ENCODE data around the gene SNAPIN. TPM values are rescaled to one million over a fixed set of nuclear protein-coding genes. Genes with fewer than 3 reads are reported as not detected.

The SNAPIN gene
- total and polyA plus RNA-seq, 9 of the 15 experiments (the other 6 are each of a cell fraction or from before 2014, with no cell fraction given), result 11.2 to 43.9 (median 32.3) TPM

DNA sequence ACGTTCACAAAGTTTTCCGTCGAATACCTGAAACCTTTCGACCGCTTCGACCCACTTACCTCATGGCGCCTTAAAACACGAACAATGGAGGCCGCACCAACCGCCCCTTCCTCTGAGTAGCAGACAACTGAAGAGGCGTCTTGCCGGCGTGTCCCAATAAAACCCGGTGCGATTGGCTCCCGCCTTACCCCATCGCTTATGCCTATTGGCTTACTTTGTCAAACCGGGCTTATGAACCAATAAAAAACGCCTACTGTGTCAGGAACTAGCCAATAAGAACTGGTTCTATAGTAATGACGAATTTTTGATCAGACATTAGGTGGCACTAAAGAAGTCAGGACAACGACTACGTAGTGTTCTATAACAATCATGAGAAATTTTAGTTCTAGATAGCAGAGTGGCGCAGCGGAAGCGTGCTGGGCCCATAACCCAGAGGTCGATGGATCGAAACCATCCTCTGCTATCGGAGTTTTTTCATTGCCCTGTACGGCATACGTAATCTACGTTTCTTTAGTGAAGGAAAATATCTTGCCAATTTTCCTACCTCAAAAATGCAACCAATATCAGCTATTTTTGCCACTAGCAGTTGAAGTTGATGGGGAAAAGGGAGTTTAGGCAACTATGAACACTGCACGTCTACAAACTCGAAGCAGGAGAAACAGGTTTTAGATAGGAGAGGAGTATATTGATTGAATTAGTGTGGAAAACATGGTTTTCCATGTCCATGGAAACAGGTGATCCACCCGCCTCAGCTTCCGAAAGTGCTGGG lies 12.5 kb downstream of the SNAPIN start, which contains the start of gene ILF2 (continued):
- TF ChIP-seq, protein P1, sequence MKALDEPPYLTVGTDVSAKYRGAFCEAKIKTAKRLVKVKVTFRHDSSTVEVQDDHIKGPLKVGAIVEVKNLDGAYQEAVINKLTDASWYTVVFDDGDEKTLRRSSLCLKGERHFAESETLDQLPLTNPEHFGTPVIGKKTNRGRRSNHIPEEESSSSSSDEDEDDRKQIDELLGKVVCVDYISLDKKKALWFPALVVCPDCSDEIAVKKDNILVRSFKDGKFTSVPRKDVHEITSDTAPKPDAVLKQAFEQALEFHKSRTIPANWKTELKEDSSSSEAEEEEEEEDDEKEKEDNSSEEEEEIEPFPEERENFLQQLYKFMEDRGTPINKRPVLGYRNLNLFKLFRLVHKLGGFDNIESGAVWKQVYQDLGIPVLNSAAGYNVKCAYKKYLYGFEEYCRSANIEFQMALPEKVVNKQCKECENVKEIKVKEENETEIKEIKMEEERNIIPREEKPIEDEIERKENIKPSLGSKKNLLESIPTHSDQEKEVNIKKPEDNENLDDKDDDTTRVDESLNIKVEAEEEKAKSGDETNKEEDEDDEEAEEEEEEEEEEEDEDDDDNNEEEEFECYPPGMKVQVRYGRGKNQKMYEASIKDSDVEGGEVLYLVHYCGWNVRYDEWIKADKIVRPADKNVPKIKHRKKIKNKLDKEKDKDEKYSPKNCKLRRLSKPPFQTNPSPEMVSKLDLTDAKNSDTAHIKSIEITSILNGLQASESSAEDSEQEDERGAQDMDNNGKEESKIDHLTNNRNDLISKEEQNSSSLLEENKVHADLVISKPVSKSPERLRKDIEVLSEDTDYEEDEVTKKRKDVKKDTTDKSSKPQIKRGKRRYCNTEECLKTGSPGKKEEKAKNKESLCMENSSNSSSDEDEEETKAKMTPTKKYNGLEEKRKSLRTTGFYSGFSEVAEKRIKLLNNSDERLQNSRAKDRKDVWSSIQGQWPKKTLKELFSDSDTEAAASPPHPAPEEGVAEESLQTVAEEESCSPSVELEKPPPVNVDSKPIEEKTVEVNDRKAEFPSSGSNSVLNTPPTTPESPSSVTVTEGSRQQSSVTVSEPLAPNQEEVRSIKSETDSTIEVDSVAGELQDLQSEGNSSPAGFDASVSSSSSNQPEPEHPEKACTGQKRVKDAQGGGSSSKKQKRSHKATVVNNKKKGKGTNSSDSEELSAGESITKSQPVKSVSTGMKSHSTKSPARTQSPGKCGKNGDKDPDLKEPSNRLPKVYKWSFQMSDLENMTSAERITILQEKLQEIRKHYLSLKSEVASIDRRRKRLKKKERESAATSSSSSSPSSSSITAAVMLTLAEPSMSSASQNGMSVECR (CRISPR knock-in tag; IDR thresholded peaks at IDR 0.05), result peak; percentile 8; the same call in 1 of the 2 replicates
- no peak for TF ChIP-seq KLF10 (CRISPR knock-in tag; IDR thresholded peaks at IDR 0.05)
- no peak for TF ChIP-seq CEBPG (CRISPR knock-in tag; IDR thresholded peaks at IDR 0.05)
- peak in 1 of 2 experiments; percentile 80; a peak in 3 of 4 replicates for TF ChIP-seq CEBPG (tag; conservative IDR thresholded peaks at IDR 0.05 in 1 of 2, IDR thresholded peaks at IDR 0.05 in 1 of 2)
- no peak for TF ChIP-seq ZBTB17 (CRISPR knock-in tag; IDR thresholded peaks at IDR 0.05)
- no peak for TF ChIP-seq ZNF224 (CRISPR knock-in tag; IDR thresholded peaks at IDR 0.05)
- no peak for TF ChIP-seq DIDO1 (tag; IDR thresholded peaks at IDR 0.05; ENCODE audit: low read depth)
- no peak for TF ChIP-seq POU5F1 (IDR thresholded peaks at IDR 0.05; ENCODE audit: borderline replicate concordance, low read depth, low read length, partially characterized antibody)
- TF ChIP-seq, protein P2, sequence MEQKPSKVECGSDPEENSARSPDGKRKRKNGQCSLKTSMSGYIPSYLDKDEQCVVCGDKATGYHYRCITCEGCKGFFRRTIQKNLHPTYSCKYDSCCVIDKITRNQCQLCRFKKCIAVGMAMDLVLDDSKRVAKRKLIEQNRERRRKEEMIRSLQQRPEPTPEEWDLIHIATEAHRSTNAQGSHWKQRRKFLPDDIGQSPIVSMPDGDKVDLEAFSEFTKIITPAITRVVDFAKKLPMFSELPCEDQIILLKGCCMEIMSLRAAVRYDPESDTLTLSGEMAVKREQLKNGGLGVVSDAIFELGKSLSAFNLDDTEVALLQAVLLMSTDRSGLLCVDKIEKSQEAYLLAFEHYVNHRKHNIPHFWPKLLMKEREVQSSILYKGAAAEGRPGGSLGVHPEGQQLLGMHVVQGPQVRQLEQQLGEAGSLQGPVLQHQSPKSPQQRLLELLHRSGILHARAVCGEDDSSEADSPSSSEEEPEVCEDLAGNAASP (IDR thresholded peaks at IDR 0.05), result no peak
- TF ChIP-seq SMAD3 (CRISPR knock-in tag; conservative IDR thresholded peaks at IDR 0.05), result no peak
- peak; percentile 15 to 64; a peak in 1 of 4 replicates for TF ChIP-seq TEAD1 (CRISPR knock-in tag; IDR thresholded peaks at IDR 0.05)
- no peak for TF ChIP-seq SREBF2 (CRISPR knock-in tag; IDR thresholded peaks at IDR 0.05)
- TF ChIP-seq ZSCAN29 (IDR thresholded peaks at IDR 0.05), result no peak; the same call in 1 of the 2 replicates
- TF ChIP-seq, protein P3, sequence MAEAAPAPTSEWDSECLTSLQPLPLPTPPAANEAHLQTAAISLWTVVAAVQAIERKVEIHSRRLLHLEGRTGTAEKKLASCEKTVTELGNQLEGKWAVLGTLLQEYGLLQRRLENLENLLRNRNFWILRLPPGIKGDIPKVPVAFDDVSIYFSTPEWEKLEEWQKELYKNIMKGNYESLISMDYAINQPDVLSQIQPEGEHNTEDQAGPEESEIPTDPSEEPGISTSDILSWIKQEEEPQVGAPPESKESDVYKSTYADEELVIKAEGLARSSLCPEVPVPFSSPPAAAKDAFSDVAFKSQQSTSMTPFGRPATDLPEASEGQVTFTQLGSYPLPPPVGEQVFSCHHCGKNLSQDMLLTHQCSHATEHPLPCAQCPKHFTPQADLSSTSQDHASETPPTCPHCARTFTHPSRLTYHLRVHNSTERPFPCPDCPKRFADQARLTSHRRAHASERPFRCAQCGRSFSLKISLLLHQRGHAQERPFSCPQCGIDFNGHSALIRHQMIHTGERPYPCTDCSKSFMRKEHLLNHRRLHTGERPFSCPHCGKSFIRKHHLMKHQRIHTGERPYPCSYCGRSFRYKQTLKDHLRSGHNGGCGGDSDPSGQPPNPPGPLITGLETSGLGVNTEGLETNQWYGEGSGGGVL (CRISPR knock-in tag; IDR thresholded peaks at IDR 0.05), result no peak
- no peak for TF ChIP-seq E2F3 (CRISPR knock-in tag; IDR thresholded peaks at IDR 0.05)
- TF ChIP-seq POLR3G (IDR thresholded peaks at IDR 0.05; ENCODE audit: extremely low read depth, insufficient read length, insufficient replicate concordance), result peak; percentile 99
- TF ChIP-seq STAG1 (CRISPR knock-in tag; IDR thresholded peaks at IDR 0.05; ENCODE audit: borderline replicate concordance), result no peak
- TF ChIP-seq, protein P4, sequence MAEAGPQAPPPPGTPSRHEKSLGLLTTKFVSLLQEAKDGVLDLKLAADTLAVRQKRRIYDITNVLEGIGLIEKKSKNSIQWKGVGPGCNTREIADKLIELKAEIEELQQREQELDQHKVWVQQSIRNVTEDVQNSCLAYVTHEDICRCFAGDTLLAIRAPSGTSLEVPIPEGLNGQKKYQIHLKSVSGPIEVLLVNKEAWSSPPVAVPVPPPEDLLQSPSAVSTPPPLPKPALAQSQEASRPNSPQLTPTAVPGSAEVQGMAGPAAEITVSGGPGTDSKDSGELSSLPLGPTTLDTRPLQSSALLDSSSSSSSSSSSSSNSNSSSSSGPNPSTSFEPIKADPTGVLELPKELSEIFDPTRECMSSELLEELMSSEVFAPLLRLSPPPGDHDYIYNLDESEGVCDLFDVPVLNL (CRISPR knock-in tag; IDR thresholded peaks at IDR 0.05; ENCODE audit: low read depth), result no peak

Measured in K562 (cell line).